Right kidney (tissue), 9 donors: ENCODE measurements around the gene S100A1.
"Not testable (repeated sequence)": the region's sequence is repeated elsewhere in the genome, so short reads cannot be mapped to it uniquely, and the experiment has no call there.

Source experiments
- DNase-seq: peaks from one replicate; pipeline ENCODE4 v3.0.0-alpha.2; 2016
- long read RNA-seq, 8 donors: transcript quantifications; one replicate each; lab custom pipeline, GENCODE V29; 2026

S100A1 gene
- long read RNA-seq, donor 1, transcript S100A1-201 (3 exons, 594 nt), result major isoform, 17 of 17 reads
- long read RNA-seq, donor 1, partial matches to known transcripts, result 0 of 17 reads
- long read RNA-seq, donor 1, other reads (novel, unspliced or antisense), result 0 of 17 reads
- long read RNA-seq, donor 2, partial matches to known transcripts, result 0 of 3 reads
- long read RNA-seq, donor 2, other reads (novel, unspliced or antisense), result 0 of 3 reads
- long read RNA-seq, donor 3, partial matches to known transcripts, result 0 of 2 reads
- long read RNA-seq, donor 3, other reads (novel, unspliced or antisense), result 0 of 2 reads
- long read RNA-seq, donor 4, transcript S100A1-201 (3 exons, 594 nt), result major isoform, 5 of 6 reads
- long read RNA-seq, donor 4, partial matches to known transcripts, result 0 of 6 reads
- long read RNA-seq, donor 4, other reads (novel, unspliced or antisense), result 0 of 6 reads
- long read RNA-seq, donor 5, transcript S100A1-201 (3 exons, 594 nt), result major isoform, 17 of 22 reads
- long read RNA-seq, donor 5, partial matches to known transcripts, result 0 of 22 reads
- long read RNA-seq, donor 5, other reads (novel, unspliced or antisense), result 0 of 22 reads
- long read RNA-seq, donor 6, transcript S100A1-201 (3 exons, 594 nt), result major isoform, 15 of 15 reads
- long read RNA-seq, donor 6, partial matches to known transcripts, result 0 of 15 reads
- long read RNA-seq, donor 6, other reads (novel, unspliced or antisense), result 0 of 15 reads
- long read RNA-seq, donor 7, transcript S100A1-201 (3 exons, 594 nt), result major isoform, 15 of 2,238 reads
- long read RNA-seq, donor 7, partial matches to known transcripts, result 2,115 of 2,238 reads
- long read RNA-seq, donor 7, other reads (novel, unspliced or antisense), result 107 of 2,238 reads
- long read RNA-seq, donor 8, transcript S100A1-201 (3 exons, 594 nt), result major isoform, 10 of 10 reads
- long read RNA-seq, donor 8, partial matches to known transcripts, result 0 of 10 reads
- long read RNA-seq, donor 8, other reads (novel, unspliced or antisense), result 0 of 10 reads

- no peak for DNase-seq
These were observed at the start of gene S100A1 for GRCh38 chr1:153627715-153628626. TSS of gene S100A1 (plus strand) at chr1:153628434. CDS start at chr1:153630522, 2,088 bp downstream.

GRCh38 chr1:153578490-153578889, 49.7 kb upstream of the S100A1 start:
- DNase-seq, result no peak

GRCh38 chr1:153578936-153579335, 49.3 kb upstream of the S100A1 start:
- no peak for DNase-seq

- DNase-seq, result not testable (repeated sequence)
These were observed 45.4 kb upstream of the S100A1 start for GRCh38 chr1:153582836-153583235.

GRCh38 chr1:153583514-153583913, 44.7 kb upstream of the S100A1 start:
- DNase-seq, result not testable (repeated sequence)

GRCh38 chr1:153583976-153584375, 44.3 kb upstream of the S100A1 start:
- no peak for DNase-seq

- DNase-seq, result no peak
These were observed 43.2 kb upstream of the S100A1 start for GRCh38 chr1:153585006-153585405.

GRCh38 chr1:153586347-153586746, 41.9 kb upstream of the S100A1 start:
- DNase-seq, result no peak

GRCh38 chr1:153587314-153587713, 40.9 kb upstream of the S100A1 start:
- no peak for DNase-seq

GRCh38 chr1:153588033-153588432, 40.2 kb upstream of the S100A1 start:
- not testable (repeated sequence) for DNase-seq

- DNase-seq, result no peak
These were observed 39.8 kb upstream of the S100A1 start for GRCh38 chr1:153588482-153588881.

- no peak for DNase-seq
These were observed 35.5 kb upstream of the S100A1 start for GRCh38 chr1:153592748-153593147.

GRCh38 chr1:153597206-153597605, 31.0 kb upstream of the S100A1 start:
- no peak for DNase-seq

GRCh38 chr1:153598309-153599172, 29.7 kb upstream of the S100A1 start:
- no peak for DNase-seq

- DNase-seq, result no peak
These were observed 28.4 kb upstream of the S100A1 start for GRCh38 chr1:153599847-153600246.

- DNase-seq, result no peak
These were observed 25.5 kb upstream of the S100A1 start for GRCh38 chr1:153602749-153603148.

- no peak for DNase-seq
These were observed 22.0 kb upstream of the S100A1 start for GRCh38 chr1:153606194-153606593.

- DNase-seq, result no peak
These were observed 20.9 kb upstream of the S100A1 start for GRCh38 chr1:153607381-153607780.

GRCh38 chr1:153608089-153608682, 20.0 kb upstream of the S100A1 start:
- DNase-seq, result no peak
